Mesothelial cell of epicardium (in vitro differentiated cells): Measurements from ENCODE around the gene MAJIN. TPM values are rescaled to one million over a fixed set of nuclear protein-coding genes. Genes with fewer than 3 reads are reported as not detected.
"Not testable (repeated sequence)": the region's sequence is repeated elsewhere in the genome, so short reads cannot be mapped to it uniquely, and the experiment has no call there.

Experiments used
- DNase-seq, 2 experiments: peaks; one replicate each; pipeline ENCODE4 v3.0.0; 2021; ENCODE audit warnings: low spot score in 2 of 2; ENCODE audit not compliant: unreplicated experiment in 2 of 2
- H3K27ac Mint-ChIP-seq: 2 replicates; pipeline ENCODE4 v1.8.0; 2021; ENCODE audit warnings: mixed read lengths
- H3K27me3 Mint-ChIP-seq: 2 replicates; pipeline ENCODE4 v1.8.0; 2021; ENCODE audit warnings: low read depth, mixed read lengths
- H3K36me3 Mint-ChIP-seq: 2 replicates; pipeline ENCODE4 v1.8.0; 2021; ENCODE audit warnings: mixed read lengths
- H3K4me1 Mint-ChIP-seq: 2 replicates; pipeline ENCODE4 v1.8.0; 2021; ENCODE audit warnings: mixed read lengths
- H3K4me3 Mint-ChIP-seq: 2 replicates; pipeline ENCODE4 v1.8.0; 2021; ENCODE audit warnings: mild to moderate bottlenecking, moderate library complexity, mixed read lengths
- H3K9me3 Mint-ChIP-seq: 2 replicates; pipeline ENCODE4 v1.8.0; 2021; ENCODE audit warnings: mixed read lengths
- total RNA-seq: library from RNA; stranded (reverse); gene quantifications from 3 replicates; pipeline ENCODE4 v1.2.1, GENCODE V29; 2021
- TF ChIP-seq, protein P1 (sequence below): fragments of 200-600 bp; sonication (generic); IDR thresholded peaks from one replicate; pipeline ENCODE4 v1.5.0; 2021; ENCODE audit warnings: antibody characterized with exemption; ENCODE audit not compliant: unreplicated experiment

Gene MAJIN
- total RNA-seq, 1 donor from 2014 or later, result not detected

DNA sequence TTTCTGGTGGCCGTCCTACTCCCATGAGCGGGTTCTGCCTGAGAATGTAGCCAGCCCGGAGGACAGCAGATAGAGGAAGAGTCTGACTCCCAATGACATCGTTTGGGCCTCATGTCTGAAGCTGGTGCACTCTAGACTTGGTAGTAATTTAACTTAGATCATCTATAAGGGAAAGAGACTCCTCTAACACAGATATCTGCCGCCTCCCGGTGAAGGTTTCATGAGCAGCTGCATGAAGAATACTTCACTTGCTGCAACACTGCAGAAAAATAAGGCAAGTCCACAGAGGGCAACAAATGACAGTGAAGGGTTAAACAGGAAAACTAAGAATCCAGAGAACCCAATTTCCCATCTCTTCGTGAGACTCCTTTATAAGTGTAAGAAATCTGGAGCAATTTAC is 36.1 kb upstream of the MAJIN start:
- Mint-ChIP-seq H3K4me1 (peaks cover 3% of the 10 kb centered on the region), H3K9me3 (no peaks in the 10 kb centered on the region), H3K4me3 (no peak overlapping the region), H3K36me3 (no peaks in the 10 kb centered on the region), H3K27me3 (no peaks in the 10 kb centered on the region), H3K27ac (no peak overlapping the region)
- no peak for DNase-seq
- TF ChIP-seq, protein P1, sequence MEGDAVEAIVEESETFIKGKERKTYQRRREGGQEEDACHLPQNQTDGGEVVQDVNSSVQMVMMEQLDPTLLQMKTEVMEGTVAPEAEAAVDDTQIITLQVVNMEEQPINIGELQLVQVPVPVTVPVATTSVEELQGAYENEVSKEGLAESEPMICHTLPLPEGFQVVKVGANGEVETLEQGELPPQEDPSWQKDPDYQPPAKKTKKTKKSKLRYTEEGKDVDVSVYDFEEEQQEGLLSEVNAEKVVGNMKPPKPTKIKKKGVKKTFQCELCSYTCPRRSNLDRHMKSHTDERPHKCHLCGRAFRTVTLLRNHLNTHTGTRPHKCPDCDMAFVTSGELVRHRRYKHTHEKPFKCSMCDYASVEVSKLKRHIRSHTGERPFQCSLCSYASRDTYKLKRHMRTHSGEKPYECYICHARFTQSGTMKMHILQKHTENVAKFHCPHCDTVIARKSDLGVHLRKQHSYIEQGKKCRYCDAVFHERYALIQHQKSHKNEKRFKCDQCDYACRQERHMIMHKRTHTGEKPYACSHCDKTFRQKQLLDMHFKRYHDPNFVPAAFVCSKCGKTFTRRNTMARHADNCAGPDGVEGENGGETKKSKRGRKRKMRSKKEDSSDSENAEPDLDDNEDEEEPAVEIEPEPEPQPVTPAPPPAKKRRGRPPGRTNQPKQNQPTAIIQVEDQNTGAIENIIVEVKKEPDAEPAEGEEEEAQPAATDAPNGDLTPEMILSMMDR, result no peak

DNA sequence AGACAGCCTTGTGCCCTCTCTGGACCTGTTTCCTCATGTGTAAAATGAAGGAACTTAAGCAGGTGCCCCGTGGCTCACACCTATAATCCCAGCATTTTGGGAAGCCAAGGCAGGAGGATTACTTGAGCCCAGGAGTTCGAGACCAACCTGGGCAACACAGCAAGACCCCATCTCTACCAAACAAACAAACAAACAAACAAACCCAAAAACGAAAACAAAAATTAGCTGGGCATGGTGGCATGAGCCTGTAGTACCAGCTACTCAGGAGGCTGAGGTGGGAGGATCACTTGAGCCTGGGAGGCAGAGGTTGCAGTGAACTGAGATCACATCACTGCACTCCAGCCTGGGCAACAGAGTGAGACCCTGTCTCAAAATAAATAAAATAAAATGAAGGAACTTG is 32.1 kb upstream of the MAJIN start:
- not testable (repeated sequence) for H3K4me1 Mint-ChIP-seq, H3K27me3 Mint-ChIP-seq, H3K9me3 Mint-ChIP-seq, H3K36me3 Mint-ChIP-seq, DNase-seq, H3K27ac Mint-ChIP-seq, H3K4me3 Mint-ChIP-seq

DNA sequence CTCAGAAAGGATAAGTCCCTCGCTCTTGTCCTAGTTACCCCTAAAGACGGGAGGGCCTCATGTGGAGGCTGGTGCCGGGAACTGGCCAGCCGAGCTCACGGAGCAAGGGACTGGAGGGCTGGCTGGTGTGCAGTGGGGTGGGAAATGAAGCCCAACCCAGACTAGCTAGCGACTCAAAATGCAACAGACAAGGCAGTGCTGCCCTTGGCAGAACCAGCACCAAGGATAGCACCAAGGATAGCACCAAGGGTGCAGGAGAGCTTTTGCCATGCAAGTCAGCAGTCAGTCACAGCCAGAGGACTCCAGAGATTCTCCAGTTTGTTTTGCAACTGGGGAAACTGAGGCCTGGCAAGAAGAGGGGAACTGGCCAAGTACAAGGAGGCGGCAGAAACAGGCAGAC is 31.4 kb upstream of the MAJIN start:
- no peak for DNase-seq
- Mint-ChIP-seq H3K27ac (no peak overlapping the region), H3K9me3 (no peaks in the 10 kb centered on the region), H3K4me3 (no peak overlapping the region), H3K27me3 (no peaks in the 10 kb centered on the region), H3K4me1 (no peaks in the 10 kb centered on the region), H3K36me3 (no peaks in the 10 kb centered on the region)
- TF ChIP-seq, protein P1, result no peak

DNA sequence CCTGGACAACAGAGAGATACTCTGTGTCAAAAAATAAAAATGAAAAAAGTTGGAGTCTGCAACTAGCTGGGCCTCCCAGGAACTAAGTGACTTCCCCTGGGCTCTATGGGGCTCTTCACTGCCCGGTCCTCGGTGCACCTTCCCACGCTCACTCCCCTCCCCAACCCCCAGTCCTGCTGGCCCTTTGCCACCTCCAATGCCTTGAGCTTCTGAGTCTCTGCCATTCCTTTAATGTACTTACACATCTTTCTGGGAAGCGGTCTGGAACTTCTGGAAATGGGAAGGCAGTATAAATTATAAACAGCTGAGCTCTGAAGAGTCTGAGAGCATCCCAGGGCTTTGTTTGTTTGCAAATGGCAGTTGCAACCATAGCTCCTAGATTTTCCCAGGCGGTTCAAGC is 30.8 kb upstream of the MAJIN start:
- Mint-ChIP-seq H3K36me3 (no peaks in the 10 kb centered on the region), H3K27ac (no peak overlapping the region), H3K4me3 (no peak overlapping the region), H3K9me3 (no peaks in the 10 kb centered on the region), H3K27me3 (no peaks in the 10 kb centered on the region), H3K4me1 (no peaks in the 10 kb centered on the region)
- TF ChIP-seq, protein P1, result no peak
- no peak for DNase-seq

DNA sequence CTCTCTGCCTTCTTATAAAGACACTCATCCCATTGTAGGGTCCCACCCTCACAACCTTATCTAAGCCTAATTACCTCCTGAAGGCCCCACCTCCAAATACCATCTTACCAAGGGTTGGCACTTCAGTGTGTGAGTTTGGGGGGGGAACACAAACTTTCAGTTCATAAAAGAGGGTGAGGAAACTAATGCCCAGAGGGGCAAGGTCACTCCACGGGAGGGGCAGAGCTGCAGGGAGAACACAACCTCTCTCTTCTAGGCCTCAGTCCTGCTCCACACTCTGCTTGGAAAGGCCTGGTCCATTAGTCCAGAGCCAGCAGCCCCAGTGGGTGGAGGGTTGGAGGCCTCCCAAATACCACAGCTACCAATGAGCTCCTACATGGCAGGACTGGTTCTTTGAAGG is 27.6 kb upstream of the MAJIN start:
- Mint-ChIP-seq H3K27ac (no peak overlapping the region), H3K9me3 (no peaks in the 10 kb centered on the region), H3K27me3 (no peaks in the 10 kb centered on the region), H3K36me3 (no peaks in the 10 kb centered on the region), H3K4me3 (no peak overlapping the region), H3K4me1 (peaks cover 7% of the 10 kb centered on the region)
- no peak for DNase-seq
- TF ChIP-seq, protein P1, result no peak

DNA sequence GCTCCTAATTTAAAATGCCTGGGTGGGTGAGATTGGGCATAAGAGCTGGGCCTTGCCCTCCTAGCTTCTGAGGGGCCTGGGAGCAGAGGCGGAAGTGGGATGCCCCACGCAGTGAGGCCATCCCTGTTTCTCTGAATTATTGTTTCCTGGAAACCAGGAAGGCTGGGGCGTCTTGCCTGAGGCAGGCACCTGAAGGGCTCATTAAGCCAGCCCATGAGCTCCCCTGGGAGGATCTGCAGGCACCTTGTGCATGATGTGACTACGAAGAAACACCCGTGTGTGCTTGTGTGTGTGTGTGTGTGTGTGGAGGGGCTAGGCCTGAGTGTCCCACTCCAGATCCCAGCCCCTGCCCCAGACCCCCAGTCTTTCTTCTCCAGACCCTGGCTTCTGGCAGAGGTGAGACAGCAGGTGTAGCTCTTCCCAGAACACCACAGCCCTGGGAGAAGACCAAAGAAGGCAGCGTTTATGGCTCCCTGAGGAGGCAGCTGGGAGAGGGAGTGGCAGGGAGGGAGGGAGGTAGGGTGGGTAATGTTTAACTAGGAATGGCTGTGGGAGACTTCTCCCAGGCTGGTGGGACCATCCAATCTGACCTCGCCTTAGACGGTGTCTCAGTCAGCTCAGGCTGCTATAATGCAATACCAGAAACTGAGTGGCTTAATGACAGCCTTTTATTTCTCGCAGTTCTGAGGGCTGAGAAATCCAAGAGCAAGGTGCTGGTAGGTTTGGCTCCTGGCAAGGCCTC is 27.0 kb upstream of the MAJIN start:
- DNase-seq, result no peak
- Mint-ChIP-seq H3K4me1 (peaks cover 7% of the 10 kb centered on the region), H3K27me3 (peaks cover 1% of the 10 kb centered on the region), H3K9me3 (no peaks in the 10 kb centered on the region), H3K4me3 (no peak overlapping the region), H3K27ac (peak overlapping the region; percentile 0), H3K36me3 (no peaks in the 10 kb centered on the region)
- TF ChIP-seq, protein P1, result no peak
